ENCODE measurements around the gene TET3. TPM values are rescaled to one million over a fixed set of nuclear protein-coding genes. Genes with fewer than 3 reads are reported as not detected.

The TET3 gene
- total and polyA plus RNA-seq, 2 of the 8 experiments (the other 6 are each of a cell fraction or from before 2014, with no cell fraction given), result 4.5 to 21.1 TPM

DNA sequence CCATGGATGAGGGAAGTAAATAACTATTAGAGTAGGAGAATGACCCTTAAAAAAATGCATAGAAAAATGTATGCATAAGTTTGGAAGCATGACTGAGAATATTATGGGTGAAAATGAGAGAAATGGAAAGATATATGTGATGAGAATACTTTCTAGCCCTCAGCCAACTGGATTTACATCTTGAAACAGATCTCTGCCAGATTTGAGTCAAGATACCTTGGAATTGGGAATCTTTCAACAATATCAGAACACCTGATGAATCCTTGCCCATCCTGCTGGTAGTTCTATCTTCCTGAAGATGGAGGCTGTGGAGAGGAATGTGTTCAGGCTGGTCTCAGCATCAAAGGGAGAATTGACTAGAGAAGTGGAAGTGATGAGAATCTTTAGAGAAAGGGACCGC, 5.8 kb downstream of the TET3 start:
- CTCF ChIA-PET (ENCODE audit: partially characterized antibody), result interaction anchor here (1.0 kb wide), 1 partner anchor 14 kb away, joined by 4 read pairs; no protein-coding TSS in a partner anchor

More for the DNA sequence above, 5.8 kb downstream of the TET3 start:
- H3K27me3 ChIP-seq (replicated peaks in 1 of 4; ENCODE audit: control insufficient read depth in 3 of 4, extremely low read depth in 1 of 4, insufficient read depth in 3 of 4, low read length in 3 of 4), result peaks cover 0 to 4% (median 0%) of the 10 kb centered on the region in 4 experiments; a peak in 2 of 7 replicates
- no peak overlapping the region for H2BK20ac ChIP-seq (ENCODE audit: low read length)
- no peak overlapping the region for H2BK15ac ChIP-seq (ENCODE audit: low read length)
- no peaks in the 10 kb centered on the region for H3K9me3 ChIP-seq (ENCODE audit: insufficient read depth in 2 of 2, low read depth in 1 of 2, low read length in 1 of 2)
- no peak overlapping the region for H3K9ac ChIP-seq (replicated peaks in 1 of 4; ENCODE audit: extremely low read depth in 1 of 4, low read depth in 3 of 4, low read length in 3 of 4)
- H3K56ac ChIP-seq (replicated peaks; ENCODE audit: insufficient read length, low read depth, low read length), result no peak overlapping the region
- no peak overlapping the region for H3K4ac ChIP-seq (replicated peaks; ENCODE audit: insufficient read length, low read depth, low read length)
- peaks cover 5% of the 10 kb centered on the region; the same call in 1 of the 2 replicates for H3K23me2 ChIP-seq (ENCODE audit: low read depth, low read length)
- H2AFZ ChIP-seq (ENCODE audit: low read length), result no peak overlapping the region
- H3K4me1 ChIP-seq (replicated peaks in 1 of 4; ENCODE audit: control insufficient read depth in 3 of 4, insufficient read depth in 4 of 4, low read length in 3 of 4), result peaks cover 15 to 26% (median 16%) of the 10 kb centered on the region in 4 experiments; a peak in 6 of 7 replicates
- H3K27ac ChIP-seq (ENCODE audit: low read depth, low read length), result no peak overlapping the region
- H3K79me2 ChIP-seq (ENCODE audit: control insufficient read depth in 1 of 2, insufficient read depth in 2 of 2, low read length in 2 of 2), result peaks cover 17 to 86% of the 10 kb centered on the region in 2 experiments
- H3K23ac ChIP-seq (ENCODE audit: insufficient read length), result no peak overlapping the region
- no peak overlapping the region for H3K14ac ChIP-seq (ENCODE audit: insufficient read length)
- H4K8ac ChIP-seq (ENCODE audit: extremely low read depth, insufficient read depth, low read length), result no peak overlapping the region
- peaks cover 22 to 32% of the 10 kb centered on the region in 2 experiments for H4K20me1 ChIP-seq (replicated peaks in 1 of 2; ENCODE audit: control insufficient read depth in 1 of 2, insufficient read depth in 2 of 2, low read length in 2 of 2)
- no peak overlapping the region for H3K4me3 ChIP-seq (ENCODE audit: extremely low read depth in 1 of 4, insufficient read depth in 2 of 4, low read depth in 3 of 4, low read length in 4 of 4)
- 88% methylated on average over 1 of the region's 1 CpG; no CpG with 5 or more reads in 1 of the 2 experiments for WGBS, 2 experiments (ENCODE audit: extremely low coverage in 1 of 2, insufficient coverage in 1 of 2, insufficient read length in 1 of 2, insufficient replicate concordance in 2 of 2, low coverage in 1 of 2, low lambda C conversion rate in 2 of 2, missing lambda C conversion rate in 1 of 2)
- no peak overlapping the region for H4K5ac ChIP-seq (ENCODE audit: insufficient read length, low read depth, low read length)
- TF ChIP-seq, protein P1, sequence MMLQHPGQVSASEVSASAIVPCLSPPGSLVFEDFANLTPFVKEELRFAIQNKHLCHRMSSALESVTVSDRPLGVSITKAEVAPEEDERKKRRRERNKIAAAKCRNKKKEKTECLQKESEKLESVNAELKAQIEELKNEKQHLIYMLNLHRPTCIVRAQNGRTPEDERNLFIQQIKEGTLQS (IDR thresholded peaks at IDR 0.05; ENCODE audit: insufficient read depth, low read depth, low read length), result no peak
- TF ChIP-seq SIX5 (IDR thresholded peaks at IDR 0.05; ENCODE audit: low read depth, low read length) (no peak), EP300 (IDR thresholded peaks at IDR 0.05; ENCODE audit: borderline replicate concordance in 1 of 2, low read depth in 2 of 2, low read length in 2 of 2) (no peak), EZH2 (IDR thresholded peaks at IDR 0.05; ENCODE audit: low read depth, low read length, severe bottlenecking) (no peak), KDM1A (IDR thresholded peaks at IDR 0.05; ENCODE audit: borderline replicate concordance, low read length) (no peak), EGR1 (IDR thresholded peaks at IDR 0.05; ENCODE audit: borderline replicate concordance, low read depth, low read length) (no peak), ZNF274 (IDR thresholded peaks at IDR 0.05; ENCODE audit: borderline replicate concordance, extremely low read depth, low read length) (no peak), SIRT6 (IDR thresholded peaks at IDR 0.05; ENCODE audit: low read length) (no peak), TAF1 (IDR thresholded peaks at IDR 0.05; ENCODE audit: low read depth, low read length) (no peak), SP1 (IDR thresholded peaks at IDR 0.05; ENCODE audit: low read depth, low read length) (no peak), KDM4A (IDR thresholded peaks at IDR 0.05; ENCODE audit: low read depth, low read length, severe bottlenecking) (no peak)
- no peak overlapping the region for H3K18ac ChIP-seq (ENCODE audit: extremely low read depth, low read length)
- no peak overlapping the region for H2BK5ac ChIP-seq (ENCODE audit: low read depth, low read length)
- H3K79me1 ChIP-seq (ENCODE audit: low read depth, low read length), result peaks cover 26% of the 10 kb centered on the region
- POLR2A ChIA-PET (ENCODE audit: partially characterized antibody), result interaction anchor here (7.5 kb wide), 1 partner anchor 15 kb away, joined by 94 read pairs; no protein-coding TSS in a partner anchor
- H3K4me2 ChIP-seq (ENCODE audit: insufficient read depth in 1 of 2, low read depth in 2 of 2, low read length in 2 of 2), result no peak overlapping the region
- FAIRE-seq, result no peak
- no peak overlapping the region for H2AK5ac ChIP-seq (ENCODE audit: low read depth, low read length)
- DNase-seq (ENCODE audit: low read depth in 1 of 2, low spot score in 2 of 2), result no peak
- no peak overlapping the region for H4K91ac ChIP-seq (replicated peaks; ENCODE audit: insufficient read length, low read length)
- no peak overlapping the region for H2BK120ac ChIP-seq (replicated peaks; ENCODE audit: low read depth, low read length)
- H2BK12ac ChIP-seq (ENCODE audit: low read depth, low read length), result no peak overlapping the region
- peaks cover 0 to 4% (median 0%) of the 10 kb centered on the region in 4 experiments; a peak in 3 of 8 replicates for H3K36me3 ChIP-seq (ENCODE audit: control insufficient read depth in 2 of 4, insufficient read depth in 4 of 4, low read length in 3 of 4)

Data from H1 (cell line).